HCT116 (cell line): ENCODE data around the gene INSR.

Experiments used
- FOSL1 ChIP-seq: IDR thresholded peaks from 2 replicates; pipeline ENCODE4 v1.6.1; 2012; ENCODE audit warnings: low read depth
- POLR2A ChIP-seq: IDR thresholded peaks from 2 replicates; pipeline ENCODE4 v1.7.0; 2011; ENCODE audit warnings: borderline replicate concordance; ENCODE audit not compliant: insufficient read depth, insufficient read length; ENCODE audit errors: extremely low read depth
- POLR2AphosphoS5 ChIP-seq: IDR thresholded peaks from 2 replicates; pipeline ENCODE4 v1.6.1; 2011; ENCODE audit warnings: mild to moderate bottlenecking, low read depth, low read length, moderate library complexity
- SP1 ChIP-seq: IDR thresholded peaks from 2 replicates; pipeline ENCODE4 v1.6.1; 2012; ENCODE audit warnings: low read depth
- TCF7L2 ChIP-seq: IDR thresholded peaks from 2 replicates; pipeline ENCODE4 v1.7.0; 2011; ENCODE audit warnings: borderline replicate concordance, inconsistent platforms; ENCODE audit not compliant: insufficient read depth, insufficient read length; ENCODE audit errors: extremely low read depth
- YY1 ChIP-seq: IDR thresholded peaks from 2 replicates; pipeline ENCODE4 v1.6.1; 2011; ENCODE audit warnings: low read length, low read depth, moderate library complexity, mild to moderate bottlenecking; ENCODE audit not compliant: insufficient replicate concordance; ENCODE audit errors: extremely low read depth
- ZFX ChIP-seq: fragments of 450-650 bp; IDR thresholded peaks from 2 replicates; pipeline ENCODE4 v1.6.1; 2017
- TF ChIP-seq, protein P1 (sequence below), 3 experiments: fragments of 200-600 bp in 1 of 3; sonication (generic) in 1 of 3; IDR thresholded peaks in 2 of 3; conservative IDR thresholded peaks in 1 of 3; 2 replicates each; pipeline ENCODE4 v1.5.1; 2012 to 2017; ENCODE audit warnings: low read depth in 2 of 3, low read length in 2 of 3, antibody characterized with exemption in 1 of 3, borderline replicate concordance in 1 of 3, control low read depth in 1 of 3, mild to moderate bottlenecking in 1 of 3, mixed read lengths in 1 of 3, mixed run types in 1 of 3, moderate library complexity in 1 of 3; ENCODE audit not compliant: insufficient read depth in 1 of 3
- TF ChIP-seq, protein P2 (sequence below): IDR thresholded peaks from 2 replicates; pipeline ENCODE4 v1.6.1; 2012

GRCh38 chr19:7195046-7195445 lies 99.2 kb downstream of the INSR start:
- TF ChIP-seq POLR2AphosphoS5 (no peak), TCF7L2 (no peak), POLR2A (no peak), YY1 (no peak), FOSL1 (no peak), ZFX (no peak), SP1 (no peak)
- TF ChIP-seq, protein P1, sequence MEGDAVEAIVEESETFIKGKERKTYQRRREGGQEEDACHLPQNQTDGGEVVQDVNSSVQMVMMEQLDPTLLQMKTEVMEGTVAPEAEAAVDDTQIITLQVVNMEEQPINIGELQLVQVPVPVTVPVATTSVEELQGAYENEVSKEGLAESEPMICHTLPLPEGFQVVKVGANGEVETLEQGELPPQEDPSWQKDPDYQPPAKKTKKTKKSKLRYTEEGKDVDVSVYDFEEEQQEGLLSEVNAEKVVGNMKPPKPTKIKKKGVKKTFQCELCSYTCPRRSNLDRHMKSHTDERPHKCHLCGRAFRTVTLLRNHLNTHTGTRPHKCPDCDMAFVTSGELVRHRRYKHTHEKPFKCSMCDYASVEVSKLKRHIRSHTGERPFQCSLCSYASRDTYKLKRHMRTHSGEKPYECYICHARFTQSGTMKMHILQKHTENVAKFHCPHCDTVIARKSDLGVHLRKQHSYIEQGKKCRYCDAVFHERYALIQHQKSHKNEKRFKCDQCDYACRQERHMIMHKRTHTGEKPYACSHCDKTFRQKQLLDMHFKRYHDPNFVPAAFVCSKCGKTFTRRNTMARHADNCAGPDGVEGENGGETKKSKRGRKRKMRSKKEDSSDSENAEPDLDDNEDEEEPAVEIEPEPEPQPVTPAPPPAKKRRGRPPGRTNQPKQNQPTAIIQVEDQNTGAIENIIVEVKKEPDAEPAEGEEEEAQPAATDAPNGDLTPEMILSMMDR (IDR thresholded peaks at IDR 0.05 in 2 of 3, conservative IDR thresholded peaks at IDR 0.05 in 1 of 3; ENCODE audit: borderline replicate concordance in 1 of 3, insufficient read depth in 1 of 3, low read depth in 2 of 3, low read length in 2 of 3): no peak
- TF ChIP-seq, protein P2, sequence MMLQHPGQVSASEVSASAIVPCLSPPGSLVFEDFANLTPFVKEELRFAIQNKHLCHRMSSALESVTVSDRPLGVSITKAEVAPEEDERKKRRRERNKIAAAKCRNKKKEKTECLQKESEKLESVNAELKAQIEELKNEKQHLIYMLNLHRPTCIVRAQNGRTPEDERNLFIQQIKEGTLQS: no peak
